H9 (cell line): ENCODE measurements around the gene MED13L. TPM values are rescaled to one million over a fixed set of nuclear protein-coding genes. Genes with fewer than 3 reads are reported as not detected.

Experiments used
- DNase-seq: peaks from one replicate; pipeline ENCODE4 v3.0.0-alpha.2; 2017
- H2AFZ ChIP-seq: one replicate; pipeline ENCODE4 v1.6.1; 2013; ENCODE audit warnings: mild to moderate bottlenecking, low read length, control low read depth, moderate library complexity
- H2AK5ac ChIP-seq: 2 replicates; pipeline ENCODE4 v1.6.1; 2013; ENCODE audit warnings: low read length, control low read depth, mixed read lengths; ENCODE audit not compliant: insufficient read length
- H2BK120ac ChIP-seq: one replicate; pipeline ENCODE4 v1.6.1; 2013; ENCODE audit warnings: low read depth, mild to moderate bottlenecking, low read length, control low read depth, inconsistent platforms; ENCODE audit not compliant: poor library complexity, severe bottlenecking
- H2BK12ac ChIP-seq: 2 replicates; pipeline ENCODE4 v1.6.1; 2013; ENCODE audit warnings: low read length, control low read depth, mixed read lengths, low read depth; ENCODE audit not compliant: insufficient read length
- H2BK15ac ChIP-seq: 2 replicates; pipeline ENCODE4 v1.6.1; 2013; ENCODE audit warnings: low read depth, low read length, control low read depth
- H2BK20ac ChIP-seq: one replicate; pipeline ENCODE4 v1.6.1; 2013; ENCODE audit warnings: low read depth, mild to moderate bottlenecking, low read length, control low read depth, inconsistent platforms; ENCODE audit not compliant: poor library complexity, severe bottlenecking
- H2BK5ac ChIP-seq: 2 replicates; pipeline ENCODE4 v1.6.1; 2013; ENCODE audit warnings: low read length, control low read depth, mixed read lengths; ENCODE audit not compliant: insufficient read length
- H3K14ac ChIP-seq: 2 replicates; pipeline ENCODE4 v1.6.1; 2013; ENCODE audit warnings: low read length, control low read depth; ENCODE audit not compliant: insufficient read depth
- H3K18ac ChIP-seq: 2 replicates; pipeline ENCODE4 v1.6.1; 2013; ENCODE audit warnings: low read depth, mild to moderate bottlenecking, mixed read lengths, low read length, control low read depth; ENCODE audit not compliant: insufficient read length
- H3K23ac ChIP-seq: 2 replicates; pipeline ENCODE4 v1.6.1; 2013; ENCODE audit warnings: low read length, control low read depth, mixed read lengths, low read depth; ENCODE audit not compliant: insufficient read length
- H3K23me2 ChIP-seq: 2 replicates; pipeline ENCODE4 v1.6.1; 2013; ENCODE audit warnings: low read depth, mild to moderate bottlenecking, mixed read lengths, low read length, control low read depth; ENCODE audit not compliant: insufficient read length, poor library complexity, severe bottlenecking
- H3K27ac ChIP-seq: 2 replicates; pipeline ENCODE4 v1.5.1; 2013; ENCODE audit warnings: low read length, control low read depth, mixed read lengths, low read depth; ENCODE audit not compliant: insufficient read length
- H3K27me3 ChIP-seq: 2 replicates; pipeline ENCODE4 v1.6.1; 2013; ENCODE audit warnings: low read length, control low read depth, inconsistent platforms; ENCODE audit not compliant: insufficient read depth
- H3K4ac ChIP-seq: 2 replicates; pipeline ENCODE4 v1.6.1; 2013; ENCODE audit warnings: low read depth, mild to moderate bottlenecking, control low read depth, inconsistent platforms, low read length, moderate library complexity
- H3K4me1 ChIP-seq: 2 replicates; pipeline ENCODE4 v1.6.1; 2013; ENCODE audit warnings: low read length, control low read depth, inconsistent platforms; ENCODE audit not compliant: insufficient read depth
- H3K4me2 ChIP-seq: 2 replicates; pipeline ENCODE4 v1.6.1; 2013; ENCODE audit warnings: low read length, control low read depth, mixed read lengths; ENCODE audit not compliant: insufficient read length, insufficient read depth
- H3K56ac ChIP-seq: 2 replicates; pipeline ENCODE4 v1.6.1; 2013; ENCODE audit warnings: low read depth, mild to moderate bottlenecking, mixed read lengths, low read length, control low read depth; ENCODE audit not compliant: insufficient read length
- H3K79me1 ChIP-seq: 2 replicates; pipeline ENCODE4 v1.6.1; 2013; ENCODE audit warnings: low read depth, mild to moderate bottlenecking, moderate library complexity, low read length, control low read depth, inconsistent platforms; ENCODE audit not compliant: insufficient read depth, poor library complexity, severe bottlenecking
- H3K79me2 ChIP-seq: 2 replicates; pipeline ENCODE4 v1.6.1; 2013; ENCODE audit warnings: low read length, control low read depth, inconsistent platforms; ENCODE audit not compliant: insufficient read depth
- H3K9ac ChIP-seq: 2 replicates; pipeline ENCODE4 v1.6.1; 2013; ENCODE audit warnings: low read length, control low read depth, mixed read lengths; ENCODE audit not compliant: insufficient read length; ENCODE audit errors: extremely low read depth
- H3K9me3 ChIP-seq: one replicate; pipeline ENCODE4 v1.6.1; 2013; ENCODE audit warnings: low read depth, low read length, inconsistent platforms; ENCODE audit not compliant: control insufficient read depth
- H3T11ph ChIP-seq: one replicate; pipeline ENCODE4 v1.6.1; 2013; ENCODE audit warnings: mild to moderate bottlenecking, low read length, control low read depth, inconsistent platforms
- H4K20me1 ChIP-seq: one replicate; pipeline ENCODE4 v1.6.1; 2013; ENCODE audit not compliant: control insufficient read depth, insufficient read length, insufficient read depth
- H4K5ac ChIP-seq: 2 replicates; pipeline ENCODE4 v1.6.1; 2013; ENCODE audit warnings: low read depth, mild to moderate bottlenecking, mixed read lengths, low read length, control low read depth; ENCODE audit not compliant: insufficient read length
- H4K8ac ChIP-seq: replicated peaks from 2 replicates; pipeline ENCODE4 v1.6.1; 2013; ENCODE audit warnings: low read length, control low read depth, mixed read lengths, low read depth; ENCODE audit not compliant: insufficient read length
- H4K91ac ChIP-seq: 2 replicates; pipeline ENCODE4 v1.6.1; 2013; ENCODE audit warnings: low read depth, mild to moderate bottlenecking, moderate library complexity, mixed read lengths, low read length, control low read depth; ENCODE audit not compliant: insufficient read length
- H3K27ac Mint-ChIP-seq, 3 experiments: 2 replicates in 2 of 3; 3 replicates in 1 of 3; pipeline ENCODE4 v1.8.0; 2020 to 2021; ENCODE audit warnings: mixed read lengths in 3 of 3, mild to moderate bottlenecking in 1 of 3, moderate library complexity in 1 of 3
- H3K27me3 Mint-ChIP-seq: 2 replicates; pipeline ENCODE4 v1.8.0; 2021; ENCODE audit warnings: low read depth, mild to moderate bottlenecking, moderate library complexity, mixed read lengths
- H3K36me3 Mint-ChIP-seq, 3 experiments: 2 replicates in 2 of 3; 3 replicates in 1 of 3; pipeline ENCODE4 v1.8.0; 2020 to 2021; ENCODE audit warnings: low read depth in 3 of 3, mixed read lengths in 3 of 3; ENCODE audit not compliant: insufficient read depth in 1 of 3
- H3K4me1 Mint-ChIP-seq, 2 experiments: 2 replicates each; pipeline ENCODE4 v1.8.0; 2020; ENCODE audit warnings: mixed read lengths in 2 of 2
- H3K4me3 Mint-ChIP-seq, 2 experiments: 2 replicates in 1 of 2; 3 replicates in 1 of 2; pipeline ENCODE4 v1.8.0; 2020 to 2021; ENCODE audit warnings: mild to moderate bottlenecking in 2 of 2, mixed read lengths in 2 of 2, moderate library complexity in 1 of 2
- H3K9me3 Mint-ChIP-seq, 2 experiments: 2 replicates in 1 of 2; 3 replicates in 1 of 2; pipeline ENCODE4 v1.8.0; 2020; ENCODE audit warnings: mild to moderate bottlenecking in 2 of 2, mixed read lengths in 2 of 2, moderate library complexity in 1 of 2
- CTCF ChIP-seq: fragments of 200-600 bp; sonication (generic); conservative IDR thresholded peaks from 3 replicates; pipeline ENCODE4 v1.8.0; 2021; ENCODE audit warnings: antibody characterized with exemption, mild to moderate bottlenecking
- WGBS: extraction: QIAGEN DNeasy Blood & Tissue Kit; methylation state at CpG from one replicate; pipeline ENCODE4 v1.1.7; 2013; ENCODE audit warnings: missing lambda C conversion rate, low lambda C conversion rate, mixed read lengths; ENCODE audit not compliant: insufficient read length; ENCODE audit errors: extremely low coverage; 5-methylcytosine and 5-hydroxymethylcytosine counted together
- total RNA-seq: library from RNA; stranded (reverse); gene quantifications from 2 replicates; pipeline ENCODE4 v1.2.1, GENCODE V29; 2021

Gene MED13L
- total RNA-seq, 1 experiment from 2014 or later: 52.4 TPM

GRCh38 chr12:116141833-116142162 lies 135.7 kb downstream of the MED13L start:
- no peak overlapping the region for H2AFZ ChIP-seq
- no peak overlapping the region for H3T11ph ChIP-seq
- Mint-ChIP-seq H3K9me3 (no peaks in the 10 kb centered on the region), H3K4me3 (no peak overlapping the region), H3K27ac (peak overlapping the region in 2 of 3 experiments; percentile 13 to 59; a peak in 4 of 7 replicates), H3K36me3 (0 out of 7 replicates have a peak, but pooled peaks cover 0 to 4% (median 0%) of the 10 kb centered on the region in 3 experiments), H3K27me3 (no peaks in the 10 kb centered on the region), H3K4me1 (peaks cover 45 to 57% of the 10 kb centered on the region in 2 experiments)
- peaks cover 12% of the 10 kb centered on the region; the same call in 1 of the 2 replicates for H3K4me1 ChIP-seq
- H3K4ac ChIP-seq: no peak overlapping the region
- H2BK12ac ChIP-seq: no peak overlapping the region
- H3K56ac ChIP-seq: no peak overlapping the region
- no peak overlapping the region for H3K4me2 ChIP-seq
- H3K23me2 ChIP-seq: no peaks in the 10 kb centered on the region
- H3K27me3 ChIP-seq: no peaks in the 10 kb centered on the region
- no peaks in the 10 kb centered on the region for H3K79me1 ChIP-seq
- H2BK15ac ChIP-seq: no peak overlapping the region
- H3K23ac ChIP-seq: no peak overlapping the region
- DNase-seq: no peak
- no CpG with 5 or more reads among the region's 2 CpGs for WGBS
- H2BK20ac ChIP-seq: no peak overlapping the region
- H3K9me3 ChIP-seq: no peaks in the 10 kb centered on the region
- no peaks in the 10 kb centered on the region for H4K20me1 ChIP-seq
- H4K91ac ChIP-seq: no peak overlapping the region
- H2BK5ac ChIP-seq: no peak overlapping the region
- peaks cover 14% of the 10 kb centered on the region; the same call in 1 of the 2 replicates for H3K79me2 ChIP-seq
- H2BK120ac ChIP-seq: no peak overlapping the region
- no peak overlapping the region for H3K18ac ChIP-seq
- H3K9ac ChIP-seq: no peak overlapping the region
- H4K8ac ChIP-seq: no peak overlapping the region
- H3K14ac ChIP-seq: no peak overlapping the region
- no peak overlapping the region for H3K27ac ChIP-seq
- no peak for TF ChIP-seq CTCF
- H2AK5ac ChIP-seq: no peak overlapping the region
- H4K5ac ChIP-seq: no peak overlapping the region
